Measurements from ENCODE around the gene RBKS. TPM values are rescaled to one million over a fixed set of nuclear protein-coding genes. Genes with fewer than 3 reads are reported as not detected.

RBKS gene
- total RNA-seq, 2 experiments from 2014 or later = 2.6 to 3.0 TPM

DNA sequence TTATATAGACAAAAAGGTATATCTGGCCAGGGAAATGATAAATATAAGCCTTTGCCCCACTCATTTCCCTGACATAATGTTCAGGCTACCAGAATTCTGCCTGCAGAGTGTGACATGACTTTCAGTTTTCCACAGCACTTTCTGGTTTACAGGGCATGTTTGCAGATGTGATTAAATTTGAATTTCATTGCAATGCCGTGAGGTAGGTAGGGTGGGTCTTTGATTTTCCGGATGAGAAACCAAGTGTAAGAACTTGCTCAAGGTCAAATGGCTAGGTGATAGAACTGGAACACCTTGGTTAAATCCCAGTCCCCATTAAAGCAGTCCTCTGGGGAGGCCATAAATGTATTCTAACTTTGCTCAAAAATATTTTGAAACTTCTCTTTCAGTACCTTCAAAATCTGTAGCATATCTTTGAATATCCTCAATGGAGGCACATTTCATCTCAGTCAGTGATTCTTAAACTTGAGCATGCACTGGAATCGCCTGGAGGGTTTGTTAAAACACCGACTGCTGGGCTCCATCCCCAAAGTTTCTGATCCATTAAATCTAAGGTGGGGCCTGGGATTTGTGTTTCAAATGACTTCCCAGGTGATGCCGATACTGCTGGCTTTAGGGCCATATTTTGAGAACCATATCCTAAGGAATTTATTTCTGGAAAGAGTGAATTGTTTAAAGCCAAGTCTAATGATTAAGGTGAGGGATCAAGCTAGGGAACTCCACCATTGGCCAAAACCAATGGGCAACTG is 83.7 kb downstream of the RBKS start:
- Histone ChIP-seq H3K4me3 (ENCODE audit: low read length) (no peak overlapping the region), H3K9me3 (ENCODE audit: control insufficient read depth in 1 of 2, insufficient read depth in 1 of 2, low read length in 2 of 2) (no peaks in the 10 kb centered on the region), H3K4me1 (ENCODE audit: insufficient read depth, low read length) (no peaks in the 10 kb centered on the region), H3K36me3 (ENCODE audit: insufficient read depth, low read length) (no peaks in the 10 kb centered on the region), H3K27me3 (ENCODE audit: control insufficient read depth in 1 of 2, insufficient read depth in 2 of 2, low read length in 2 of 2) (no peaks in the 10 kb centered on the region), H3K27ac (ENCODE audit: low read depth in 1 of 2, low read length in 2 of 2) (no peak overlapping the region)
- Mint-ChIP-seq H3K9me3 (no peaks in the 10 kb centered on the region), H3K4me1 (ENCODE audit: low read depth) (no peaks in the 10 kb centered on the region), H3K27ac (no peak overlapping the region), H3K4me3 (no peak overlapping the region), H3K27me3 (no peaks in the 10 kb centered on the region), H3K36me3 (ENCODE audit: low read depth) (no peaks in the 10 kb centered on the region)
- DNase-seq (no peak), ATAC-seq (ENCODE audit: poor library complexity) (no peak)
- intact Hi-C loops (cut with DNase I, micrococcal nuclease) = loop anchor here in 1 of 2 experiments (5.0 kb wide), 1 partner anchor 646 kb away; no protein-coding TSS in a partner anchor
- POLR2A ChIA-PET = no interaction called here
- TF ChIP-seq, protein P1, sequence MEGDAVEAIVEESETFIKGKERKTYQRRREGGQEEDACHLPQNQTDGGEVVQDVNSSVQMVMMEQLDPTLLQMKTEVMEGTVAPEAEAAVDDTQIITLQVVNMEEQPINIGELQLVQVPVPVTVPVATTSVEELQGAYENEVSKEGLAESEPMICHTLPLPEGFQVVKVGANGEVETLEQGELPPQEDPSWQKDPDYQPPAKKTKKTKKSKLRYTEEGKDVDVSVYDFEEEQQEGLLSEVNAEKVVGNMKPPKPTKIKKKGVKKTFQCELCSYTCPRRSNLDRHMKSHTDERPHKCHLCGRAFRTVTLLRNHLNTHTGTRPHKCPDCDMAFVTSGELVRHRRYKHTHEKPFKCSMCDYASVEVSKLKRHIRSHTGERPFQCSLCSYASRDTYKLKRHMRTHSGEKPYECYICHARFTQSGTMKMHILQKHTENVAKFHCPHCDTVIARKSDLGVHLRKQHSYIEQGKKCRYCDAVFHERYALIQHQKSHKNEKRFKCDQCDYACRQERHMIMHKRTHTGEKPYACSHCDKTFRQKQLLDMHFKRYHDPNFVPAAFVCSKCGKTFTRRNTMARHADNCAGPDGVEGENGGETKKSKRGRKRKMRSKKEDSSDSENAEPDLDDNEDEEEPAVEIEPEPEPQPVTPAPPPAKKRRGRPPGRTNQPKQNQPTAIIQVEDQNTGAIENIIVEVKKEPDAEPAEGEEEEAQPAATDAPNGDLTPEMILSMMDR (IDR thresholded peaks at IDR 0.05) = no peak
- CTCF ChIA-PET = interaction anchor here (0.7 to 1.4 kb wide), 3 partner anchors 10 to 646 kb away, joined by 3 read pairs; no protein-coding TSS in a partner anchor

DNA sequence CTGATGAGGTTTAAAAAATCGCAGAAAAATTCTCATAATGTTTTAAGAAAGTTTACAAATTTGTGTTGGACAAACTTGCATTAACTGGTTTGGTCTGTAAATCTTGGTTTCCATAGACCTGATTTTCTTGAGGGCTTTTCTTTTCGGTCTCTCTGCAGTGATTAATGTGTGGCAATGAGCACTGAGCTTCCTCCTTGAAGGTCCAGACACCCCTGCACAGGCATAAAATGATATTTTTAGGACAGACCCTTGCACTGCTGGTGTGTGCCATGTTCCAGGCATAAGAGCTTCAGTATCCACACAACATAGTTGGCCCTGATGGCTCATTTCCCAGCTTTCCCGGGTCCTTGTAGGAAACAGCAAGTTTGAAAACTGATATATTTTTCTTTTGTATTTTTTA is 85.0 kb downstream of the RBKS start:
- no peak overlapping the region for H3K4me3 ChIP-seq (ENCODE audit: low read length)
- H3K9me3 ChIP-seq (ENCODE audit: control insufficient read depth in 1 of 2, insufficient read depth in 1 of 2, low read length in 2 of 2) = no peaks in the 10 kb centered on the region
- POLR2A ChIA-PET = no interaction called here
- no peak overlapping the region for H3K4me3 Mint-ChIP-seq
- no peaks in the 10 kb centered on the region for H3K9me3 Mint-ChIP-seq
- H3K4me1 Mint-ChIP-seq (ENCODE audit: low read depth) = no peaks in the 10 kb centered on the region
- CTCF ChIA-PET = interaction anchor here (1.4 kb wide), 1 partner anchor 12 kb away, joined by 3 read pairs; no protein-coding TSS in a partner anchor
- no peaks in the 10 kb centered on the region for H3K36me3 Mint-ChIP-seq (ENCODE audit: low read depth)
- no peak for DNase-seq
- no peaks in the 10 kb centered on the region for H3K36me3 ChIP-seq (ENCODE audit: insufficient read depth, low read length)
- ATAC-seq (ENCODE audit: poor library complexity) = no peak
- H3K27me3 Mint-ChIP-seq = no peaks in the 10 kb centered on the region
- no peaks in the 10 kb centered on the region for H3K4me1 ChIP-seq (ENCODE audit: insufficient read depth, low read length)
- H3K27ac Mint-ChIP-seq = no peak overlapping the region
- no peaks in the 10 kb centered on the region for H3K27me3 ChIP-seq (ENCODE audit: control insufficient read depth in 1 of 2, insufficient read depth in 2 of 2, low read length in 2 of 2)
- no peak overlapping the region for H3K27ac ChIP-seq (ENCODE audit: low read depth in 1 of 2, low read length in 2 of 2)
- TF ChIP-seq, protein P1 (IDR thresholded peaks at IDR 0.05) = no peak
- intact Hi-C loops (cut with DNase I, micrococcal nuclease) = loop anchor here in 1 of 2 experiments (5.0 kb wide), 1 partner anchor 647 kb away; no protein-coding TSS in a partner anchor

DNA sequence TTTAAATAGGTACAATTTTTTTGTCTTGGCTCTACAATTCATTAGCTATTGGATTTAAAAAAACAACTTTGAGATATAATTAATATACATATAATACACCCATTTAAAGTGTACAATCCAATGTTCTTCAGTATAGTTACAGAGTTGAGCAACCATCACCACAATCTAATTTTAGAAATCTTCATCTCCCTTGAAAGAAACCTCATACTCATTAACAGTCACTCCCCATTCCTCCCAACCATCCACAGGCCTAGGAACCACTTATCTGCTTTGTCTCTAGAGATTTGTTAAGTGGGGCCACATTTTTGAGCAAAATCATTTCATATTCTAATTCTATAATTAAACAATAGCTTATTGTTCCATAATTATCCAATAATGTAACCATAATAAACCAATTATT is 86.0 kb downstream of the RBKS start:
- DNase-seq (no peak), ATAC-seq (ENCODE audit: poor library complexity) (no peak)
- TF ChIP-seq, protein P1 (IDR thresholded peaks at IDR 0.05) = no peak
- intact Hi-C loops (cut with DNase I, micrococcal nuclease) = no loop called here
- H3K27me3 Mint-ChIP-seq = no peaks in the 10 kb centered on the region
- H3K27ac Mint-ChIP-seq = no peak overlapping the region
- no peaks in the 10 kb centered on the region for H3K36me3 ChIP-seq (ENCODE audit: insufficient read depth, low read length)
- no peaks in the 10 kb centered on the region for H3K4me1 ChIP-seq (ENCODE audit: insufficient read depth, low read length)
- no peak overlapping the region for H3K27ac ChIP-seq (ENCODE audit: low read depth in 1 of 2, low read length in 2 of 2)
- ChIA-PET POLR2A (no interaction called here), CTCF (interaction anchor here (0.6 to 1.4 kb wide), 2 partner anchors 11 to 46 kb away, joined by 3 to 4 read pairs; no protein-coding TSS in a partner anchor)
- no peak overlapping the region for H3K4me3 ChIP-seq (ENCODE audit: low read length)
- H3K27me3 ChIP-seq (ENCODE audit: control insufficient read depth in 1 of 2, insufficient read depth in 2 of 2, low read length in 2 of 2) = no peaks in the 10 kb centered on the region
- H3K9me3 Mint-ChIP-seq = no peaks in the 10 kb centered on the region
- no peaks in the 10 kb centered on the region for H3K4me1 Mint-ChIP-seq (ENCODE audit: low read depth)
- H3K9me3 ChIP-seq (ENCODE audit: control insufficient read depth in 1 of 2, insufficient read depth in 1 of 2, low read length in 2 of 2) = no peaks in the 10 kb centered on the region
- no peaks in the 10 kb centered on the region for H3K36me3 Mint-ChIP-seq (ENCODE audit: low read depth)
- H3K4me3 Mint-ChIP-seq = no peak overlapping the region

Measured in CD4-positive, alpha-beta T cell (primary cell).